Panc1 (cell line): ENCODE results near the gene BMAL1.

Source experiments
- CTCF ChIP-seq: fragments of 450-650 bp; IDR thresholded peaks from 2 replicates; pipeline ENCODE4 v1.5.1; 2017; ENCODE audit warnings: mild to moderate bottlenecking
- POLR2AphosphoS5 ChIP-seq: IDR thresholded peaks from 2 replicates; pipeline ENCODE4 v1.6.1; 2012; ENCODE audit warnings: mild to moderate bottlenecking, low read depth, low read length, moderate library complexity
- REST ChIP-seq, 2 experiments: IDR thresholded peaks; 2 replicates each; pipeline ENCODE4 v1.6.1; 2011 to 2012; ENCODE audit warnings: low read depth in 2 of 2, control low read depth in 1 of 2, low read length in 1 of 2, mild to moderate bottlenecking in 1 of 2, moderate library complexity in 1 of 2; ENCODE audit not compliant: insufficient read depth in 1 of 2
- SIN3A ChIP-seq: IDR thresholded peaks from 2 replicates; pipeline ENCODE4 v1.6.1; 2012; ENCODE audit warnings: low read depth, mild to moderate bottlenecking, low read length, moderate library complexity, borderline replicate concordance; ENCODE audit not compliant: insufficient read depth

DNA sequence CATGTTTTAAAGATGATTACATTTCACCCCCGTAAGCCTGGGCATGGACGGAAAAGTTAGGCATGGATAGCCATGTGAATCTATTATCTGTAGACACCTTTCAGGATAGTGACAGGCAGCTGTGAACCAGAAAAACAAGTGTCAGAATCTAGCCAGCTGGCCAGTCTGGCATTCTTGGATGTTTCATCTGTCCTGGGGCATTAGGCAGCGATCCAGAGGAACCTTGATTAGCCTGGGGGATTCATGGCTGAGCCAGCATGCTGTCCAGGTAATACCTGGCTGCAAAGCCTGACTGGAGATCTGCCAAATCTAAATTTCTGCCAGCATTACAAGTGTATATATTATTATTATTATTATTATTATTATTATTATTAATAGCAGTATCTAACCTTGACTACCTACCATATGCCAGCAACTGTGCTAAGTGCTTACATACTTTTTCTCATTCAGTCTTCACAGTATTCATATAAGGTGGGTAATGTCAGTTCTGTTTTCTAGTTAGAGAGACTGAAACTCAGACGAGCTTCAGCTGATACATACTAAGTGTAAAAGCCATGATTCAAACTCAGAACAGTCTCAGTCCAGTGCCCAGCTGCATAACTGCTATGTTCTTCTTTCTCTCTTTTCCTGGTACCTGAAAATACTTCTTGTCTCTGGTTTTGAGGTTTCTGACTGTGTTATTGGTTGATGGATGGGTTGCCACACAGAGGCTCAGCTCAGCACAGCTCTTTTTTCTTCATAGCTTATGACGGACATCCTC lies 12.8 kb downstream of the BMAL1 start:
- no peak for TF ChIP-seq CTCF
- no peak for TF ChIP-seq REST (IDR thresholded peaks at IDR 0.05; ENCODE audit: insufficient read depth in 1 of 2, low read depth in 2 of 2, low read length in 1 of 2)
- no peak for TF ChIP-seq POLR2AphosphoS5
- TF ChIP-seq SIN3A: no peak
